HUES64 (cell line): ENCODE measurements around the gene DDX18. TPM values are rescaled to one million over a fixed set of nuclear protein-coding genes. Genes with fewer than 3 reads are reported as not detected.

Experiments used
- H3K27ac ChIP-seq: 2 replicates; pipeline ENCODE4 v1.7.0; 2013; ENCODE audit warnings: low read depth, low read length, inconsistent platforms
- H3K27me3 ChIP-seq: 2 replicates; pipeline ENCODE4 v1.6.1; 2013; ENCODE audit warnings: mild to moderate bottlenecking, low read length; ENCODE audit not compliant: insufficient read depth
- H3K36me3 ChIP-seq: 2 replicates; pipeline ENCODE4 v1.6.1; 2013; ENCODE audit warnings: mild to moderate bottlenecking, low read length; ENCODE audit not compliant: insufficient read depth
- H3K4me1 ChIP-seq: 2 replicates; pipeline ENCODE4 v1.6.1; 2013; ENCODE audit warnings: mild to moderate bottlenecking, low read length, moderate library complexity; ENCODE audit not compliant: insufficient read depth
- H3K4me3 ChIP-seq: 2 replicates; pipeline ENCODE4 v1.5.1; 2013; ENCODE audit warnings: mild to moderate bottlenecking, low read length, moderate library complexity
- H3K9ac ChIP-seq: 2 replicates; pipeline ENCODE4 v1.6.1; 2013; ENCODE audit warnings: mild to moderate bottlenecking, low read depth, low read length
- H3K9me3 ChIP-seq: 2 replicates; pipeline ENCODE4 v1.6.1; 2013; ENCODE audit warnings: low read depth, low read length; ENCODE audit not compliant: insufficient read depth
- WGBS: fragments of 150-250, 120-280 bp; methylation state at CpG from one replicate; pipeline ENCODE4 v1.1.7; 2013; ENCODE audit warnings: missing lambda C conversion rate; 5-methylcytosine and 5-hydroxymethylcytosine counted together
- polyA plus RNA-seq, 2 experiments: library from polyadenylated mRNA; stranded (reverse); fragments of 50-300 nt; gene quantifications; one replicate each; pipeline ENCODE4 v1.2.3, GENCODE V29; 2013

DDX18 gene
- 79.6 TPM for polyA plus RNA-seq (2013, experiment 1 of 2)
- 77.8 TPM for polyA plus RNA-seq (2013, experiment 2 of 2)

GRCh38 chr2:117814417-117815264 lies at the start of gene DDX18:
Gene DDX18, plus strand, starts transcription at chr2:117814691. Its CDS starts 87 bp downstream, at chr2:117814778.
- Histone ChIP-seq H3K27me3 (no peaks in the 10 kb centered on the region), H3K4me3 (peak within 1 kb of the TSS; percentile 87), H3K9me3 (no peaks in the 10 kb centered on the region), H3K36me3 (peaks cover 41% of the 10 kb centered on the region), H3K4me1 (peaks cover 23% of the 10 kb centered on the region), H3K9ac (peak within 1 kb of the TSS; percentile 81), H3K27ac (peak within 1 kb of the TSS; percentile 75)
- WGBS, result 1% methylated on average over 57 of the region's 57 CpGs

- no CpG with 5 or more reads among the region's 1 CpG for WGBS
- no peaks in the 10 kb centered on the region for H3K36me3 ChIP-seq
- H3K4me3 ChIP-seq, result no peak overlapping the region
- no peak overlapping the region for H3K9ac ChIP-seq
- no peaks in the 10 kb centered on the region for H3K4me1 ChIP-seq
- H3K27ac ChIP-seq, result no peak overlapping the region
- H3K27me3 ChIP-seq, result no peaks in the 10 kb centered on the region
- no peaks in the 10 kb centered on the region for H3K9me3 ChIP-seq
Observed at GRCh38 chr2:117770730-117771129, 43.8 kb upstream of the DDX18 start.

- no peak overlapping the region for H3K9ac ChIP-seq
- 88% methylated on average over 2 of the region's 4 CpGs for WGBS
- no peaks in the 10 kb centered on the region for H3K9me3 ChIP-seq
- no peaks in the 10 kb centered on the region for H3K36me3 ChIP-seq
- H3K4me1 ChIP-seq, result no peaks in the 10 kb centered on the region
- H3K27me3 ChIP-seq, result no peaks in the 10 kb centered on the region
- H3K27ac ChIP-seq, result no peak overlapping the region
- no peak overlapping the region for H3K4me3 ChIP-seq
Observed at GRCh38 chr2:117771969-117772630, 42.4 kb upstream of the DDX18 start.

GRCh38 chr2:117774716-117775115 lies 39.8 kb upstream of the DDX18 start:
- Histone ChIP-seq H3K36me3 (no peaks in the 10 kb centered on the region), H3K9ac (no peak overlapping the region), H3K27ac (no peak overlapping the region), H3K4me3 (no peak overlapping the region), H3K9me3 (no peaks in the 10 kb centered on the region), H3K4me1 (no peaks in the 10 kb centered on the region), H3K27me3 (no peaks in the 10 kb centered on the region)
- 100% methylated on average over 1 of the region's 1 CpG for whole genome bisulfite sequencing

DNA sequence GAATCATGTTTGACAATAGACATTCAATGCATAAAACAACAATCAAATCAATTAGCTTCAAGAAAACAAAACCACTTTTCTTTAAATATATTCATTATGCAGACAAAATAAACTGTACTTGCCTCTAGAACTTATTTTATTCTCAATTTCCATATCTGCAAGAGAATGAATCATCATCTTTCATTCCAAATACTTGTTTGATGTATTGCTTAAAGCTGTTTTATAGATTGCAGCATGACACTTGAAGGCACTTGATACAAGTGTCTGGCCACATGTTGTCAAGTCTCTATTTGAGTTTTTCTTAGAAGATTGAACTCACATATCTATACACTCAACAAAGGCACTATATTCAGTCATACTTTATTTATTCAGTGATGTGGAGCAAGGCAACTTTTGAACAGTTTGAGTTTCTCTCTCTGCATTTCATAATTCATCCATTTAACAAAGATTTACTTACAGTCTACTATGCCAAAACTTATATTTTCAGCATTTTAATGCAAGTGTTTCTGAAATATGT lies 38.7 kb upstream of the DDX18 start:
- H3K4me3 ChIP-seq, result no peak overlapping the region
- no peaks in the 10 kb centered on the region for H3K27me3 ChIP-seq
- H3K9ac ChIP-seq, result no peak overlapping the region
- no peaks in the 10 kb centered on the region for H3K36me3 ChIP-seq
- H3K4me1 ChIP-seq, result no peaks in the 10 kb centered on the region
- no peaks in the 10 kb centered on the region for H3K9me3 ChIP-seq
- H3K27ac ChIP-seq, result no peak overlapping the region

GRCh38 chr2:117776888-117777287 lies 37.6 kb upstream of the DDX18 start:
- no peaks in the 10 kb centered on the region for H3K27me3 ChIP-seq
- H3K4me1 ChIP-seq, result no peaks in the 10 kb centered on the region
- no peaks in the 10 kb centered on the region for H3K9me3 ChIP-seq
- 91% methylated on average over 7 of the region's 8 CpGs for WGBS
- no peak overlapping the region for H3K4me3 ChIP-seq
- H3K27ac ChIP-seq, result no peak overlapping the region
- no peak overlapping the region for H3K9ac ChIP-seq
- no peaks in the 10 kb centered on the region for H3K36me3 ChIP-seq

DNA sequence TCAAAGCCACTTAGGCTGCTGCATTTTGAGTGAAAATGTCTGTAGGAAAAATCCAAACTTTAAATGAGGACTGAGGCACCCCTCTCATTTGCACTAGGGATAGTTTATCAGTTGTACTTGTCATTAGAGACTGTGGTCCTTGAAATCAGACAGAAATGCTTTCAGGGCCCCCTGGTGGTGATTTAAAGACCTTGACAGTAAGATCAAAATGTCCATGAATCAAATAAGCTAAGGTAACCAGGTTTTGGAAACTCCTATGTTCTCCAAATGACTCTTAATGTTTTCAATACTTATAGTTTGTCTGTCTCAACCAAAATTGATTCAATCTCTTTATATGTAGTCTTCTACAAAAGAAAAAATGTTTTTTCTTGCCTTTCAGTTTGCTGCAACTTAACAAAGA lies 28.8 kb upstream of the DDX18 start:
- H3K4me1 ChIP-seq, result no peaks in the 10 kb centered on the region
- H3K36me3 ChIP-seq, result no peaks in the 10 kb centered on the region
- H3K27ac ChIP-seq, result no peak overlapping the region
- no peak overlapping the region for H3K9ac ChIP-seq
- no peak overlapping the region for H3K4me3 ChIP-seq
- no peaks in the 10 kb centered on the region for H3K27me3 ChIP-seq
- H3K9me3 ChIP-seq, result no peaks in the 10 kb centered on the region

- Histone ChIP-seq H3K27me3 (no peaks in the 10 kb centered on the region), H3K9me3 (no peaks in the 10 kb centered on the region), H3K27ac (no peak overlapping the region), H3K9ac (no peak overlapping the region), H3K36me3 (no peaks in the 10 kb centered on the region), H3K4me3 (no peak overlapping the region), H3K4me1 (no peaks in the 10 kb centered on the region)
Observed at GRCh38 chr2:117786520-117786919, 28.0 kb upstream of the DDX18 start.

DNA sequence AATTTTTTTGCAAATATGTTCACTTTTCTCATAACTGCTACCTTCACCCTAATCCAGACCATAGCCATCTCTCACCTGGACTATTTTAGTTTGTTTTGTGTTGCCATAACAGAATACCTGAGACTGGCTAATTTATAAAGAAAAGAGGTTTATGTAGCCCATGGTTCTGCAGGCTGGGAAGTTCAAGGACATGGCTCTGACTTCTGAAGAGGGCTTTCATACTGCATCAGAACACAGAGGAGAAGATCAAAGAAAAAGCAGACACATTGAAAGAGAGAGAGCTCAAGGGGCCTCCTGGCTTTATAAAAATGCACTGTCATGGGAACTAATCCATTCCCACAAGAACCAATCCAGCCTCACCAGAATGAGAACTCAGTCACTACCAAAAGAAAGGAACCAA lies 25.0 kb upstream of the DDX18 start:
- Histone ChIP-seq H3K4me3 (no peak overlapping the region), H3K27me3 (no peaks in the 10 kb centered on the region), H3K4me1 (no peaks in the 10 kb centered on the region)

DNA sequence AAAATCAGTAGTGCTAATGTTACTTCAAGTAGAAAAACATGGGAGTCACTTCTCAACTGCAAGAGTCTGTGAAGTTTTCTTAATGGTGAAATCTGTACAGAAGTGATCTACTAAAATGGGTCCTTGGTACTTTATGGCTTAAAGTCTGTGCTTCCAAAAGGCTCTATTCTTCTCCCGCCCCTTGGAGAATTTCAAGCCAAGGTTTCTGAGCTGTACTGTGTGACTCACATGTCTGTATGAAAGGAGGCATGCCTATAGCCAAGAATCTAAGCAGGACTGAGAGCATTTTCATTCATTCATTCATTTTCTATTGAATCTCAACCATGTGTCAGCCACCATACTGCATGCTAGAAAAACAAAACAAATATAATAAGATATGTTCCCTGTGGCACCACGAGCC lies 19.8 kb upstream of the DDX18 start:
- WGBS, result 85% methylated on average over 2 of the region's 2 CpGs
- H3K9ac ChIP-seq, result no peak overlapping the region
- H3K4me1 ChIP-seq, result no peaks in the 10 kb centered on the region
- no peaks in the 10 kb centered on the region for H3K27me3 ChIP-seq
- H3K4me3 ChIP-seq, result no peak overlapping the region
- no peak overlapping the region for H3K27ac ChIP-seq
- no peaks in the 10 kb centered on the region for H3K36me3 ChIP-seq
- H3K9me3 ChIP-seq, result no peaks in the 10 kb centered on the region

More for the DNA sequence above, 25.0 kb upstream of the DDX18 start:
- Histone ChIP-seq H3K9ac (no peak overlapping the region), H3K27ac (no peak overlapping the region), H3K36me3 (no peaks in the 10 kb centered on the region), H3K9me3 (no peaks in the 10 kb centered on the region)

DNA sequence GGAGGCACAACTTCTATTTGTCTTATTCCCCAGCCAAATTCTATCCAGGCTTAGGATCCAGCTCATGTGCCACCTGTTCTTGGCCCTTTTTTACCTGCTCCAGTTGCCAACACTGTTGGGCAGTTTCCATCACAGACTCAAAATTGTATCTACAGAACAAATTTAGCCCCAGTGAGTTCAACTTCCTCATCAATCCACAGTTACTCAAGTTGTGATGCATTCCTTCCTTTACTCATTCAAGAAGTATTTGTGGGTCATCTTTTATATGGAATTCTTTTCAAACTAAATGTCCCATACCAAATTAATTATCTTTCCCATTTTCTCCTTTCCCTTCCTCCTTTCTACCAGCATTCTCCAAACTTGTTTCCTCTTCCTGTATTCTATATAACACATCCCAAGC lies 12.7 kb upstream of the DDX18 start:
- Histone ChIP-seq H3K4me3 (no peak overlapping the region), H3K27ac (no peak overlapping the region), H3K4me1 (no peaks in the 10 kb centered on the region), H3K27me3 (peaks cover 5% of the 10 kb centered on the region; the same call in 1 of the 2 replicates), H3K9me3 (no peaks in the 10 kb centered on the region), H3K9ac (no peak overlapping the region), H3K36me3 (no peaks in the 10 kb centered on the region)
